Keratinocyte (primary cell): Measurements from ENCODE around the gene GALNT2. TPM values are rescaled to one million over a fixed set of nuclear protein-coding genes. Genes with fewer than 3 reads are reported as not detected.

Source experiments
- DNase-seq: peaks from one replicate; pipeline ENCODE4 v3.0.0-alpha.2; 2011; ENCODE audit warnings: low read depth, missing footprints, low spot score
- FAIRE-seq: peaks from 2 replicates; lab custom pipeline; 2011; peaks lifted over from hg19 to GRCh38; lab: Jason Lieb, UNC
- H2AFZ ChIP-seq: 2 replicates; pipeline ENCODE4 v1.6.0; 2012; ENCODE audit warnings: low read length, control low read depth, inconsistent platforms; ENCODE audit not compliant: control insufficient read depth
- H3K27ac ChIP-seq: 2 replicates; pipeline ENCODE4 v1.5.1; 2011; ENCODE audit warnings: low read length; ENCODE audit not compliant: control insufficient read depth, insufficient read depth
- H3K27me3 ChIP-seq: 3 replicates; pipeline ENCODE4 v1.6.0; 2011; ENCODE audit warnings: low read length; ENCODE audit not compliant: control insufficient read depth, insufficient read depth; ENCODE audit errors: extremely low read depth
- H3K36me3 ChIP-seq, 2 experiments: 2 replicates in 1 of 2; 3 replicates in 1 of 2; pipeline ENCODE4 v1.5.1; 2011; ENCODE audit warnings: low read length in 2 of 2, mild to moderate bottlenecking in 1 of 2; ENCODE audit not compliant: control insufficient read depth in 2 of 2, insufficient read depth in 2 of 2; ENCODE audit errors: extremely low read depth in 1 of 2
- H3K4me1 ChIP-seq: 3 replicates; pipeline ENCODE4 v1.5.1; 2011; ENCODE audit warnings: low read length; ENCODE audit not compliant: control insufficient read depth, insufficient read depth; ENCODE audit errors: extremely low read depth
- H3K4me2 ChIP-seq: 3 replicates; pipeline ENCODE4 v1.6.0; 2011; ENCODE audit warnings: low read depth, low read length; ENCODE audit not compliant: control insufficient read depth, insufficient read depth; ENCODE audit errors: extremely low read depth
- H3K4me3 ChIP-seq, 3 experiments: fragments of 200-600 bp in 1 of 3; sonication (generic) in 1 of 3; 2 replicates in 2 of 3; 3 replicates in 1 of 3; pipeline ENCODE4 v1.5.1; 2011 to 2016; ENCODE audit warnings: low read length in 3 of 3, mild to moderate bottlenecking in 3 of 3, control low read depth in 2 of 3, inconsistent platforms in 1 of 3, low read depth in 1 of 3, mixed read lengths in 1 of 3, mixed run types in 1 of 3, moderate library complexity in 1 of 3; ENCODE audit not compliant: control insufficient read depth in 2 of 3, insufficient read depth in 2 of 3; ENCODE audit errors: extremely low read depth in 1 of 3
- H3K79me2 ChIP-seq: 2 replicates; pipeline ENCODE4 v1.6.0; 2012; ENCODE audit warnings: low read length; ENCODE audit not compliant: control insufficient read depth, insufficient read depth
- H3K9ac ChIP-seq: 3 replicates; pipeline ENCODE4 v1.6.0; 2011; ENCODE audit warnings: low read length; ENCODE audit not compliant: control insufficient read depth, insufficient read depth; ENCODE audit errors: extremely low read depth
- H3K9me1 ChIP-seq: 3 replicates; pipeline ENCODE4 v1.6.0; 2011; ENCODE audit warnings: low read length; ENCODE audit not compliant: control insufficient read depth, insufficient read depth; ENCODE audit errors: extremely low read depth
- H3K9me3 ChIP-seq: 2 replicates; pipeline ENCODE4 v1.5.1; 2012; ENCODE audit warnings: low read depth, low read length; ENCODE audit not compliant: control insufficient read depth
- H4K20me1 ChIP-seq: 3 replicates; pipeline ENCODE4 v1.6.0; 2011; ENCODE audit warnings: low read length; ENCODE audit not compliant: control insufficient read depth, insufficient read depth; ENCODE audit errors: extremely low read depth
- CTCF ChIP-seq, 3 experiments: IDR thresholded peaks in 1 of 3; conservative IDR thresholded peaks in 1 of 3; optimal IDR thresholded peaks in 1 of 3; 2 replicates in 2 of 3; 3 replicates in 1 of 3; pipeline versions ENCODE3 to v1.5.1; 2011; ENCODE audit warnings: low read length in 3 of 3, mild to moderate bottlenecking in 3 of 3, moderate library complexity in 2 of 3, control low read depth in 1 of 3, inconsistent platforms in 1 of 3; ENCODE audit not compliant: insufficient read depth in 2 of 3; ENCODE audit errors: extremely low read depth in 1 of 3
- EZH2 ChIP-seq: IDR thresholded peaks from one replicate; pipeline ENCODE4 v1.6.1; 2012; ENCODE audit warnings: inconsistent platforms, mild to moderate bottlenecking, low read length, moderate library complexity
- dilution Hi-C: fragments of 300-500 bp; cut with MboI; formaldehyde crosslinking; loops from one replicate; pipeline ENCODE4 v1.7.0; 2020; ENCODE audit warnings: low sequenced_read_pairs; ENCODE audit not compliant: extremely low pct_ligation_motif_present
- polyA plus RNA-seq, 5 experiments: library from polyadenylated mRNA; depleted of rRNA in 3 of 5; stranded (reverse) in 3 of 5; stranded (forward) in 1 of 5; unstranded in 1 of 5; fragments of >200 nt; gene quantifications; 1 replicate in 1 of 5; 2 replicates in 3 of 5; 3 replicates in 1 of 5; pipeline versions ENCODE4 v1.2.1 to v1.2.3, GENCODE V29; 2011 to 2012; ENCODE audit warnings: missing spikeins in 2 of 5, low read depth in 1 of 5, low replicate concordance in 1 of 5

GALNT2 gene
- polyA plus RNA-seq, 1 donor (not counting 4 experiments of a cell fraction or from before 2014, with no cell fraction given): 61.7 TPM

DNA sequence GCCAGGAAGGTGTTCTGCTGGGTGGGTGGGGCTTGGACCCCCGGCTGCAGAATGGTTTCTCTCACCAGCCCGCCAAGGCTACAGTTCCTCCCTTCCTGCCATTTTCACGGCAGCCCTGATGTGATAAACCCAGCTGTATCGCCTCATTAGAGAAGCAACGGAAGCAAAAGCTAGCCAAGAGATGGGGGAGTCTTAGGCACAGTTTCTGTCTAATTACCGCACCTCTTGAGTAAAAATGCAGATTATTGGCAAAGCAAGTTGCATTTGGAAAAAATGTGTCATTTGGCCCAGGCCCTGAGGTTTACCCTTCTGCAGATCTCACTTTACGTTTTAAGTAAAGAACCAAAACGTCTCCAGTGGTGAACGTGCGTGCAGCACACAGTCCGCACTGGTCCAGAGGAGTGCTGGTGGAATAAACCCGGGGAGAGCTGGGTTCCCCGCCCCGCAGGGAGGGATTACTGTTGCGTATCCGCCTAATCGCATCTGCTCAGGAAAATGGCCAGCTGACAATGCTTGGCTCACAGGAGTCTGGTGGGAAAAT, 109.9 kb downstream of the GALNT2 start:
- Histone ChIP-seq H3K27me3 (no peaks in the 10 kb centered on the region), H2AFZ (no peak overlapping the region), H3K4me2 (no peak overlapping the region), H3K9ac (no peak overlapping the region), H3K36me3 (peaks cover 0 to 11% of the 10 kb centered on the region in 2 experiments), H3K27ac (no peak overlapping the region), H3K9me1 (no peaks in the 10 kb centered on the region), H4K20me1 (no peaks in the 10 kb centered on the region), H3K9me3 (no peaks in the 10 kb centered on the region), H3K79me2 (peaks cover 50% of the 10 kb centered on the region), H3K4me1 (no peaks in the 10 kb centered on the region), H3K4me3 (no peak overlapping the region)
- TF ChIP-seq CTCF (optimal IDR thresholded peaks at IDR 0.05 in 1 of 3, IDR thresholded peaks at IDR 0.05 in 1 of 3, conservative IDR thresholded peaks at IDR 0.05 in 1 of 3; ENCODE audit: extremely low read depth in 1 of 3, insufficient read depth in 2 of 3, low read length in 3 of 3) (no peak), EZH2 (no peak)
- dilution Hi-C loops: no loop called here
- FAIRE-seq (no peak), DNase-seq (no peak)

GRCh38 chr1:230179249-230179648, 112.2 kb downstream of the GALNT2 start:
- Histone ChIP-seq H3K4me3 (no peak overlapping the region), H3K79me2 (peaks cover 44% of the 10 kb centered on the region), H2AFZ (no peak overlapping the region), H3K4me2 (no peak overlapping the region), H3K27ac (no peak overlapping the region), H3K9me3 (no peaks in the 10 kb centered on the region), H3K9me1 (no peaks in the 10 kb centered on the region), H3K9ac (no peak overlapping the region), H4K20me1 (no peaks in the 10 kb centered on the region), H3K36me3 (peaks cover 0 to 5% of the 10 kb centered on the region in 2 experiments), H3K4me1 (no peaks in the 10 kb centered on the region), H3K27me3 (no peaks in the 10 kb centered on the region)
- dilution Hi-C loops: no loop called here
- TF ChIP-seq EZH2 (no peak), CTCF (optimal IDR thresholded peaks at IDR 0.05 in 1 of 3, IDR thresholded peaks at IDR 0.05 in 1 of 3, conservative IDR thresholded peaks at IDR 0.05 in 1 of 3; ENCODE audit: extremely low read depth in 1 of 3, insufficient read depth in 2 of 3, low read length in 3 of 3) (no peak)
- no peak for FAIRE-seq
- no peak for DNase-seq
